ENCODE data around the gene ZNF765. TPM values are rescaled to one million over a fixed set of nuclear protein-coding genes. Genes with fewer than 3 reads are reported as not detected.

ZNF765 gene
- total and polyA plus RNA-seq, 9 of the 15 experiments (the other 6 are each of a cell fraction or from before 2014, with no cell fraction given) = 5.4 to 17.5 (median 9.6) TPM

GRCh38 chr19:53394974-53395839, at the start of gene ZNF765 (continued):
- TF ChIP-seq PKNOX1 (IDR thresholded peaks at IDR 0.05) (no peak), EP400 (IDR thresholded peaks at IDR 0.05) (peak; percentile 52), MNT (conservative IDR thresholded peaks at IDR 0.05) (peak; percentile 59 to 76), PHF8 (IDR thresholded peaks at IDR 0.05; ENCODE audit: borderline replicate concordance, low read length) (peak; percentile 79; the same call in 1 of the 2 replicates), MYC (IDR thresholded peaks at IDR 0.05; ENCODE audit: low read depth, low read length) (no peak), MYC (CRISPR knock-in tag; IDR thresholded peaks at IDR 0.05; ENCODE audit: borderline replicate concordance, low read depth) (peak; percentile 43; the same call in 1 of the 2 replicates), HCFC1 (IDR thresholded peaks at IDR 0.05; ENCODE audit: low read depth, low read length) (peak; percentile 14; the same call in 1 of the 2 replicates), POLR2A (conservative IDR thresholded peaks at IDR 0.05) (peak; percentile 87), ZBTB11 (CRISPR knock-in tag; IDR thresholded peaks at IDR 0.05) (no peak), KAT7 (CRISPR knock-in tag; IDR thresholded peaks at IDR 0.05; ENCODE audit: borderline replicate concordance) (no peak), POLR2AphosphoS2 (IDR thresholded peaks at IDR 0.05; ENCODE audit: low read length) (peak; percentile 54; the same call in 1 of the 2 replicates), ZBTB2 (IDR thresholded peaks at IDR 0.05) (peak; percentile 88), PTTG1 (tag; IDR thresholded peaks at IDR 0.05; ENCODE audit: low read depth) (no peak), KDM5B (IDR thresholded peaks at IDR 0.05; ENCODE audit: insufficient replicate concordance, low read depth, low read length) (peak; percentile 80), GABPA (tag; conservative IDR thresholded peaks at IDR 0.05; ENCODE audit: low read depth) (0 out of 2 replicates have a peak, but pooled peaks have one; percentile 28)
